ENCODE measurements around the gene TNRC6C.
"Not testable (repeated sequence)": the region's sequence is repeated elsewhere in the genome, so short reads cannot be mapped to it uniquely, and the experiment has no call there.

The TNRC6C gene

GRCh38 chr17:78042542-78042941 is 84.0 kb downstream of the TNRC6C start:
- no peak for DNase-seq (ENCODE audit: low read depth, low spot score)

GRCh38 chr17:78043031-78043430 is 84.5 kb downstream of the TNRC6C start:
- no peak for DNase-seq (ENCODE audit: low read depth, low spot score)

GRCh38 chr17:78044280-78044835 is 85.9 kb downstream of the TNRC6C start:
- no peak for DNase-seq (ENCODE audit: low read depth, low spot score)

GRCh38 chr17:78045316-78045715 is 86.8 kb downstream of the TNRC6C start:
- DNase-seq (ENCODE audit: low read depth, low spot score) = no peak

- DNase-seq (ENCODE audit: low read depth, low spot score) = no peak
These were observed 88.4 kb downstream of the TNRC6C start for GRCh38 chr17:78046923-78047322.

GRCh38 chr17:78048346-78049292 is 90.1 kb downstream of the TNRC6C start:
- DNase-seq (ENCODE audit: low read depth, low spot score) = no peak

GRCh38 chr17:78049609-78050008 is 91.1 kb downstream of the TNRC6C start:
- no peak for DNase-seq (ENCODE audit: low read depth, low spot score)

- no peak for DNase-seq (ENCODE audit: low read depth, low spot score)
These were observed 92.9 kb downstream of the TNRC6C start for GRCh38 chr17:78051186-78051972.

- no peak for DNase-seq (ENCODE audit: low read depth, low spot score)
These were observed 95.4 kb downstream of the TNRC6C start for GRCh38 chr17:78053777-78054468.

GRCh38 chr17:78057113-78057740 is 98.7 kb downstream of the TNRC6C start:
- DNase-seq (ENCODE audit: low read depth, low spot score) = no peak

- DNase-seq (ENCODE audit: low read depth, low spot score) = no peak
These were observed 99.5 kb downstream of the TNRC6C start for GRCh38 chr17:78058001-78058400.

GRCh38 chr17:78058581-78058980 is 100.1 kb downstream of the TNRC6C start:
- DNase-seq (ENCODE audit: low read depth, low spot score) = no peak

GRCh38 chr17:78062596-78062995 is 104.1 kb downstream of the TNRC6C start:
- DNase-seq (ENCODE audit: low read depth, low spot score) = no peak

GRCh38 chr17:78063489-78063888 is 105.0 kb downstream of the TNRC6C start:
- DNase-seq (ENCODE audit: low read depth, low spot score) = no peak

GRCh38 chr17:78064708-78065107 is 106.2 kb downstream of the TNRC6C start:
- no peak for DNase-seq (ENCODE audit: low read depth, low spot score)

GRCh38 chr17:78066976-78067375 is 108.5 kb downstream of the TNRC6C start:
- DNase-seq (ENCODE audit: low read depth, low spot score) = not testable (repeated sequence)

GRCh38 chr17:78069695-78070094 is 111.2 kb downstream of the TNRC6C start:
- no peak for DNase-seq (ENCODE audit: low read depth, low spot score)

GRCh38 chr17:78072961-78073360 is 114.5 kb downstream of the TNRC6C start:
- DNase-seq (ENCODE audit: low read depth, low spot score) = no peak

GRCh38 chr17:78075011-78075410 is 116.5 kb downstream of the TNRC6C start:
- DNase-seq (ENCODE audit: low read depth, low spot score) = no peak

GRCh38 chr17:78075545-78075944 is 117.0 kb downstream of the TNRC6C start:
- DNase-seq (ENCODE audit: low read depth, low spot score) = no peak

GRCh38 chr17:78079253-78079652 is 120.8 kb downstream of the TNRC6C start:
- no peak for DNase-seq (ENCODE audit: low read depth, low spot score)

Measured in brain pericyte (primary cell).